Aortic smooth muscle cell (primary cell): ENCODE measurements around the gene DTD1. TPM values are rescaled to one million over a fixed set of nuclear protein-coding genes. Genes with fewer than 3 reads are reported as not detected.

Experiments
- total RNA-seq: library from RNA; depleted of rRNA; stranded (reverse); fragments of >200 nt; gene quantifications from 2 replicates; pipeline ENCODE4 v1.2.3, GENCODE V29; 2014

DTD1 gene
- total RNA-seq, result 106 and 113 TPM in 2 replicates

GRCh38 chr20:18587665-18588573, at the start of gene DTD1:
Gene DTD1 (plus strand): TSS chr20:18588054. CDS start chr20:18588073, 19 bp downstream.

DNA sequence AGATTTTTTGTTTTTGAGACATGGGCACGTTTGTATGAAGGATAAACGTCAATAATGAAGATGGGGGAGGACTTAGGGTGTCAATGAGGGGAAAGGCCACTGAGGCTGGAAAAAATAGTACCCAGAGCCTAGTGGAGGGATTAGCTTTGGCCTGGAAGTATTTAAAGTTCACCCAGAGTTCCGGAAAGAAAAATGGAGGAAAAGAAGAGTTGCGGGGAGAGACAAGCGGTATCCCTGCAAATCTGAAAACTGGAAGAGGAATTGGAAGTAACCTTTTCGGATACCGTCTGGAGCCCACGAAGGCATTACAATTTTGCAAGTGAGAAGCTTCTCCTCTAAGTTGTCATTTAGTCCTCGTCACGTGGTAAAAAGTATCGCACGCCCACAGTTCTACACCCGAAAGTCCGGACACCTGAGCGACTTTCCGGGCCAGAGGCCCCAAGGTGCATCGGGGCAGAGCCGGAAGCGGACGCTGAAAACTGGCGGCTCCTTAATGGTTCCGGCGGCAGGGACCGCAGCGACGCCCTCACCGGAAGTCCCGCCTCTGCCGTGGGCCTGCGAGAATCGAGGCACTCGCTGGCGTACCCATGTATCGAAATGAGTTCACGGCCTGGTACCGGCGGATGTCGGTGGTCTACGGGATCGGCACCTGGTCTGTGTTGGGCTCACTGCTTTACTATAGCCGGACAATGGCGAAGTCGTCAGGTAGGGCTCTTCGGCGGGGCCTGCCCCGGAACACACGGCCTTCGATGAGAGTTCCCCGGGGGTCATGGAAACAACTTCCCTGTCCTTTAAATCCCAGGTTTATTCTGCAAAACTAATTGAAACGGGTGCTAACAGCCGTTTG, 20.7 kb upstream of the DTD1 start, which contains the start of gene SMIM26:
TSS of gene SMIM26 (plus strand) at position 541 of the 847 bp plus-strand sequence. CDS start at position 588, 47 bp downstream.

DNA sequence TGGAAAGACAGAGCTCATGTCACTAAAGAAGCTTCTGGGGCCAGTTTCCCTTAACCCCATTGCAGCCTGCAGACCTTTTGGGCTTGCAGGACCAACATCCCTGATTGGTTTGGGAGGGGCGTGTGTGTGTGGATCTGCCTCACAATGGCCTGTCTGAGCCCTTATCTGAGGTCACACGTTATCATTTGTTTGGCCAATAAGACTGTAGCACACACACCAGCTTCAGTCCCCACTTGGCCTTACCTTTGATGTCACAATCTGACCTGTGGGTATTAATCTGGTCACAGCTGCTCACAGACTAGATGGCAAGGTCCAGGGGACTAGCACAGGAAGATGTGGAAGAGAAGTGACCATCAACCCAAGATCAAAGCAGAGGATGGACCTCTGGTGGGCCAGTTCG, 225.6 kb downstream of the DTD1 start, which contains the start of gene SCP2D1:
TSS of gene SCP2D1 (plus strand) at position 301 of the 400 bp plus-strand sequence. CDS start at position 334, 33 bp downstream.

Other genes with a start within 250 kb of the DTD1 start
- 0.92 and 1.2 TPM in 2 replicates for gene DZANK1, start 121.0 kb upstream of the DTD1 start, total RNA-seq
- 10.8 and 12.0 TPM in 2 replicates for gene POLR3F, start 120.7 kb upstream of the DTD1 start, total RNA-seq
- 11.1 and 13.3 TPM in 2 replicates for gene RBBP9, start 90.8 kb upstream of the DTD1 start, total RNA-seq
- gene SEC23B, start 80.1 kb upstream of the DTD1 start, total RNA-seq, result 55.9 and 81.0 TPM in 2 replicates
- 62.5 and 73.5 TPM in 2 replicates for gene SMIM26, start 20.6 kb upstream of the DTD1 start, total RNA-seq
- not detected in 2 replicates for gene SCP2D1, start 225.7 kb downstream of the DTD1 start, total RNA-seq